ENCODE measurements around the gene TCEAL4. TPM values are rescaled to one million over a fixed set of nuclear protein-coding genes. Genes with fewer than 3 reads are reported as not detected.

TCEAL4 gene
- polyA plus RNA-seq, 2 donors: 94.8 to 124 TPM

- 87 to 94% methylated on average over 1 of the region's 1 CpG for WGBS, 2 donors
- H3K4me3 ChIP-seq (ENCODE audit: low read depth in 1 of 2, low read length in 2 of 2): no peak overlapping the region
- no peaks in the 10 kb centered on the region for H3K36me3 ChIP-seq (ENCODE audit: control insufficient read depth in 2 of 2, insufficient read depth in 2 of 2, low read length in 1 of 2)
- H3K9me3 ChIP-seq (ENCODE audit: control insufficient read depth in 2 of 2, insufficient read depth in 1 of 2, low read depth in 1 of 2, low read length in 1 of 2): no peaks in the 10 kb centered on the region
- H3K27ac ChIP-seq (ENCODE audit: low read depth in 2 of 2, low read length in 1 of 2): no peak overlapping the region
- H3K27me3 ChIP-seq (ENCODE audit: control insufficient read depth in 1 of 2, insufficient read depth in 2 of 2, low read length in 2 of 2): no peaks in the 10 kb centered on the region
- H3K4me1 ChIP-seq (ENCODE audit: control insufficient read depth in 2 of 2, insufficient read depth in 2 of 2, low read length in 1 of 2): no peaks in the 10 kb centered on the region
These were observed 29.7 kb downstream of the TCEAL4 start for GRCh38 chrX:103614999-103615398.

- Histone ChIP-seq H3K27ac (ENCODE audit: low read depth in 2 of 2, low read length in 1 of 2) (no peak overlapping the region), H3K36me3 (ENCODE audit: control insufficient read depth in 2 of 2, insufficient read depth in 2 of 2, low read length in 1 of 2) (no peaks in the 10 kb centered on the region), H3K4me3 (ENCODE audit: low read depth in 1 of 2, low read length in 2 of 2) (no peak overlapping the region), H3K27me3 (ENCODE audit: control insufficient read depth in 1 of 2, insufficient read depth in 2 of 2, low read length in 2 of 2) (no peaks in the 10 kb centered on the region), H3K9me3 (ENCODE audit: control insufficient read depth in 2 of 2, insufficient read depth in 1 of 2, low read depth in 1 of 2, low read length in 1 of 2) (no peaks in the 10 kb centered on the region), H3K4me1 (ENCODE audit: control insufficient read depth in 2 of 2, insufficient read depth in 2 of 2, low read length in 1 of 2) (no peaks in the 10 kb centered on the region)
These were observed 30.6 kb downstream of the TCEAL4 start for GRCh38 chrX:103615781-103616371.

GRCh38 chrX:103616676-103617186, 31.4 kb downstream of the TCEAL4 start:
- H3K36me3 ChIP-seq (ENCODE audit: control insufficient read depth in 2 of 2, insufficient read depth in 2 of 2, low read length in 1 of 2): no peaks in the 10 kb centered on the region
- WGBS, 2 donors: 25 to 42% methylated on average over 1 of the region's 1 CpG
- H3K4me1 ChIP-seq (ENCODE audit: control insufficient read depth in 2 of 2, insufficient read depth in 2 of 2, low read length in 1 of 2): no peaks in the 10 kb centered on the region
- H3K27ac ChIP-seq (ENCODE audit: low read depth in 2 of 2, low read length in 1 of 2): no peak overlapping the region
- H3K9me3 ChIP-seq (ENCODE audit: control insufficient read depth in 2 of 2, insufficient read depth in 1 of 2, low read depth in 1 of 2, low read length in 1 of 2): no peaks in the 10 kb centered on the region
- H3K4me3 ChIP-seq (ENCODE audit: low read depth in 1 of 2, low read length in 2 of 2): no peak overlapping the region
- no peaks in the 10 kb centered on the region for H3K27me3 ChIP-seq (ENCODE audit: control insufficient read depth in 1 of 2, insufficient read depth in 2 of 2, low read length in 2 of 2)

GRCh38 chrX:103624111-103624510, 38.8 kb downstream of the TCEAL4 start:
- Histone ChIP-seq H3K4me1 (ENCODE audit: control insufficient read depth in 2 of 2, insufficient read depth in 2 of 2, low read length in 1 of 2) (no peaks in the 10 kb centered on the region), H3K27ac (ENCODE audit: low read depth in 2 of 2, low read length in 1 of 2) (peak overlapping the region in 1 of 2 donors; percentile 0), H3K36me3 (ENCODE audit: control insufficient read depth in 2 of 2, insufficient read depth in 2 of 2, low read length in 1 of 2) (no peaks in the 10 kb centered on the region), H3K4me3 (ENCODE audit: low read depth in 1 of 2, low read length in 2 of 2) (no peak overlapping the region), H3K9me3 (ENCODE audit: control insufficient read depth in 2 of 2, insufficient read depth in 1 of 2, low read depth in 1 of 2, low read length in 1 of 2) (no peaks in the 10 kb centered on the region), H3K27me3 (ENCODE audit: control insufficient read depth in 1 of 2, insufficient read depth in 2 of 2, low read length in 2 of 2) (no peaks in the 10 kb centered on the region)
- 70 to 82% methylated on average over 4 of the region's 4 CpGs for WGBS, 2 donors

- Histone ChIP-seq H3K27me3 (ENCODE audit: control insufficient read depth in 1 of 2, insufficient read depth in 2 of 2, low read length in 2 of 2) (no peaks in the 10 kb centered on the region), H3K4me3 (ENCODE audit: low read depth in 1 of 2, low read length in 2 of 2) (no peak overlapping the region), H3K36me3 (ENCODE audit: control insufficient read depth in 2 of 2, insufficient read depth in 2 of 2, low read length in 1 of 2) (no peaks in the 10 kb centered on the region), H3K4me1 (ENCODE audit: control insufficient read depth in 2 of 2, insufficient read depth in 2 of 2, low read length in 1 of 2) (no peaks in the 10 kb centered on the region), H3K27ac (ENCODE audit: low read depth in 2 of 2, low read length in 1 of 2) (no peak overlapping the region), H3K9me3 (ENCODE audit: control insufficient read depth in 2 of 2, insufficient read depth in 1 of 2, low read depth in 1 of 2, low read length in 1 of 2) (no peaks in the 10 kb centered on the region)
These were observed 41.5 kb downstream of the TCEAL4 start for GRCh38 chrX:103626855-103627254.

GRCh38 chrX:103628386-103629317, 43.3 kb downstream of the TCEAL4 start, which contains the start of gene TCEAL1:
TSS of gene TCEAL1 (plus strand) at chrX:103628975. CDS start at chrX:103629917, 942 bp downstream.
- WGBS, 2 donors: 2 to 20% methylated on average over 32 of the region's 32 CpGs

GRCh38 chrX:103629318-103630170, 44.2 kb downstream of the TCEAL4 start:
- Histone ChIP-seq H3K4me1 (ENCODE audit: control insufficient read depth in 2 of 2, insufficient read depth in 2 of 2, low read length in 1 of 2) (no peaks in the 10 kb centered on the region), H3K9me3 (ENCODE audit: control insufficient read depth in 2 of 2, insufficient read depth in 1 of 2, low read depth in 1 of 2, low read length in 1 of 2) (no peaks in the 10 kb centered on the region), H3K4me3 (ENCODE audit: low read depth in 1 of 2, low read length in 2 of 2) (peak overlapping the region; percentile 60 to 67), H3K36me3 (ENCODE audit: control insufficient read depth in 2 of 2, insufficient read depth in 2 of 2, low read length in 1 of 2) (no peaks in the 10 kb centered on the region), H3K27me3 (ENCODE audit: control insufficient read depth in 1 of 2, insufficient read depth in 2 of 2, low read length in 2 of 2) (no peaks in the 10 kb centered on the region), H3K27ac (ENCODE audit: low read depth in 2 of 2, low read length in 1 of 2) (peak overlapping the region; percentile 83 to 86)
- WGBS, 2 donors: 2 to 22% methylated on average over 48 of the region's 49 CpGs

More at GRCh38 chrX:103628386-103629317, 43.3 kb downstream of the TCEAL4 start, which contains the start of gene TCEAL1:
- H3K27me3 ChIP-seq (ENCODE audit: control insufficient read depth in 1 of 2, insufficient read depth in 2 of 2, low read length in 2 of 2): no peaks in the 10 kb centered on the region
- no peaks in the 10 kb centered on the region for H3K4me1 ChIP-seq (ENCODE audit: control insufficient read depth in 2 of 2, insufficient read depth in 2 of 2, low read length in 1 of 2)
- no peaks in the 10 kb centered on the region for H3K36me3 ChIP-seq (ENCODE audit: control insufficient read depth in 2 of 2, insufficient read depth in 2 of 2, low read length in 1 of 2)
- peak within 1 kb of the TSS; percentile 83 to 86 for H3K27ac ChIP-seq (ENCODE audit: low read depth in 2 of 2, low read length in 1 of 2)
- no peaks in the 10 kb centered on the region for H3K9me3 ChIP-seq (ENCODE audit: control insufficient read depth in 2 of 2, insufficient read depth in 1 of 2, low read depth in 1 of 2, low read length in 1 of 2)
- H3K4me3 ChIP-seq (ENCODE audit: low read depth in 1 of 2, low read length in 2 of 2): peak within 1 kb of the TSS; percentile 60 to 67

GRCh38 chrX:103630171-103630511, 44.8 kb downstream of the TCEAL4 start:
- H3K4me3 ChIP-seq (ENCODE audit: low read depth in 1 of 2, low read length in 2 of 2): peak overlapping the region; percentile 60 to 67
- 8 to 35% methylated on average over 6 of the region's 6 CpGs for WGBS, 2 donors
- H3K4me1 ChIP-seq (ENCODE audit: control insufficient read depth in 2 of 2, insufficient read depth in 2 of 2, low read length in 1 of 2): no peaks in the 10 kb centered on the region
- no peaks in the 10 kb centered on the region for H3K36me3 ChIP-seq (ENCODE audit: control insufficient read depth in 2 of 2, insufficient read depth in 2 of 2, low read length in 1 of 2)
- no peaks in the 10 kb centered on the region for H3K27me3 ChIP-seq (ENCODE audit: control insufficient read depth in 1 of 2, insufficient read depth in 2 of 2, low read length in 2 of 2)
- H3K27ac ChIP-seq (ENCODE audit: low read depth in 2 of 2, low read length in 1 of 2): peak overlapping the region; percentile 83 to 86
- H3K9me3 ChIP-seq (ENCODE audit: control insufficient read depth in 2 of 2, insufficient read depth in 1 of 2, low read depth in 1 of 2, low read length in 1 of 2): no peaks in the 10 kb centered on the region

GRCh38 chrX:103631145-103631544, 45.8 kb downstream of the TCEAL4 start:
- H3K27me3 ChIP-seq (ENCODE audit: control insufficient read depth in 1 of 2, insufficient read depth in 2 of 2, low read length in 2 of 2): no peaks in the 10 kb centered on the region
- no peaks in the 10 kb centered on the region for H3K9me3 ChIP-seq (ENCODE audit: control insufficient read depth in 2 of 2, insufficient read depth in 1 of 2, low read depth in 1 of 2, low read length in 1 of 2)
- H3K4me3 ChIP-seq (ENCODE audit: low read depth in 1 of 2, low read length in 2 of 2): no peak overlapping the region
- WGBS, 2 donors: 86 to 87% methylated on average over 5 of the region's 5 CpGs
- no peak overlapping the region for H3K27ac ChIP-seq (ENCODE audit: low read depth in 2 of 2, low read length in 1 of 2)
- H3K36me3 ChIP-seq (ENCODE audit: control insufficient read depth in 2 of 2, insufficient read depth in 2 of 2, low read length in 1 of 2): no peaks in the 10 kb centered on the region
- H3K4me1 ChIP-seq (ENCODE audit: control insufficient read depth in 2 of 2, insufficient read depth in 2 of 2, low read length in 1 of 2): no peaks in the 10 kb centered on the region
